GM21423 (cell line): ENCODE results near the gene CDH15.
"Not testable (repeated sequence)": the region's sequence is repeated elsewhere in the genome, so short reads cannot be mapped to it uniquely, and the experiment has no call there.

Experiments used
- ATAC-seq: cut with Tn5 transposase; IDR thresholded peaks from one replicate; pipeline ENCODE4 v1.9.1; 2021; ENCODE audit warnings: mild to moderate bottlenecking, moderate library complexity; ENCODE audit not compliant: unreplicated experiment

Gene CDH15

GRCh38 chr16:89172171-89172527, 601 bp downstream of the CDH15 start:
- ATAC-seq = no peak

- ATAC-seq = no peak
Measured at GRCh38 chr16:89172528-89173173, 1.1 kb downstream of the CDH15 start.

GRCh38 chr16:89173174-89173921, 1.8 kb downstream of the CDH15 start:
- ATAC-seq = no peak

- no peak for ATAC-seq
Measured at GRCh38 chr16:89174055-89174827, 2.7 kb downstream of the CDH15 start.

- no peak for ATAC-seq
Measured at GRCh38 chr16:89174877-89175276, 3.3 kb downstream of the CDH15 start.

GRCh38 chr16:89175280-89176146, 4.0 kb downstream of the CDH15 start:
- no peak for ATAC-seq

GRCh38 chr16:89176147-89176690, 4.7 kb downstream of the CDH15 start:
- ATAC-seq = no peak

GRCh38 chr16:89176717-89177116, 5.2 kb downstream of the CDH15 start:
- no peak for ATAC-seq

GRCh38 chr16:89177501-89177900, 6.0 kb downstream of the CDH15 start:
- no peak for ATAC-seq

GRCh38 chr16:89178453-89179147, 7.1 kb downstream of the CDH15 start:
- no peak for ATAC-seq

- ATAC-seq = no peak
Measured at GRCh38 chr16:89179148-89179484, 7.6 kb downstream of the CDH15 start.

- no peak for ATAC-seq
Measured at GRCh38 chr16:89179656-89180315, 8.2 kb downstream of the CDH15 start.

- ATAC-seq = no peak
Measured at GRCh38 chr16:89183463-89183862, 11.9 kb downstream of the CDH15 start.

GRCh38 chr16:89183975-89184676, 12.6 kb downstream of the CDH15 start:
- ATAC-seq = no peak

GRCh38 chr16:89184677-89184932, 13.1 kb downstream of the CDH15 start:
- ATAC-seq = no peak

- no peak for ATAC-seq
Measured at GRCh38 chr16:89184933-89185794, 13.6 kb downstream of the CDH15 start.

- ATAC-seq = not testable (repeated sequence)
Measured at GRCh38 chr16:89185887-89186592, 14.5 kb downstream of the CDH15 start.

- not testable (repeated sequence) for ATAC-seq
Measured at GRCh38 chr16:89186593-89187031, 15.1 kb downstream of the CDH15 start.
